GM12878 (cell line): ENCODE results near the gene MIA2. TPM values are rescaled to one million over a fixed set of nuclear protein-coding genes. Genes with fewer than 3 reads are reported as not detected.

Experiments used
- BHLHE40 ChIP-seq, 2 experiments: fragments of 450-650 bp in 1 of 2; IDR thresholded peaks; 2 replicates each; pipeline ENCODE4 v1.6.1; 2011 to 2017; ENCODE audit warnings: low read depth in 2 of 2, borderline replicate concordance in 1 of 2, improper control_type of control experiment in 1 of 2, low read length in 1 of 2, mild to moderate bottlenecking in 1 of 2
- BRCA1 ChIP-seq: IDR thresholded peaks from 2 replicates; pipeline ENCODE4 v1.6.1; 2011; ENCODE audit warnings: low read depth, low read length, improper control_type of control experiment
- CTCF ChIP-seq, 3 experiments: IDR thresholded peaks in 2 of 3; conservative IDR thresholded peaks in 1 of 3; 2 replicates each; pipeline ENCODE4 v1.5.1; 2011; ENCODE audit warnings: low read depth in 3 of 3, low read length in 3 of 3, mild to moderate bottlenecking in 3 of 3, control low read depth in 2 of 3, moderate library complexity in 2 of 3, inconsistent platforms in 1 of 3, mixed read lengths in 1 of 3; ENCODE audit not compliant: control insufficient read depth in 2 of 3, insufficient read depth in 1 of 3; ENCODE audit errors: extremely low read depth in 1 of 3
- EP300 ChIP-seq, 2 experiments: fragments of 150-350 bp in 1 of 2; IDR thresholded peaks; 2 replicates each; pipeline ENCODE4 v1.6.1; 2011 to 2012; ENCODE audit warnings: low read depth in 2 of 2, low read length in 2 of 2, borderline replicate concordance in 1 of 2, improper control_type of control experiment in 1 of 2, inconsistent platforms in 1 of 2; ENCODE audit not compliant: control insufficient read depth in 1 of 2
- FOXK2 ChIP-seq: fragments of 450-650 bp; IDR thresholded peaks from 2 replicates; pipeline ENCODE4 v1.6.1; 2017; ENCODE audit warnings: mild to moderate bottlenecking, moderate library complexity
- HDAC2 ChIP-seq: fragments of 200-600 bp; sonication (generic); IDR thresholded peaks from 2 replicates; pipeline ENCODE4 v1.6.1; 2017
- IRF4 ChIP-seq: IDR thresholded peaks from 2 replicates; pipeline ENCODE4 v1.6.1; 2011; ENCODE audit warnings: low read depth, low read length
- KDM1A ChIP-seq: fragments of 200-600 bp; sonication (generic); IDR thresholded peaks from 2 replicates; pipeline ENCODE4 v1.6.1; 2016; ENCODE audit warnings: borderline replicate concordance
- POLR2A ChIP-seq: IDR thresholded peaks from 2 replicates; pipeline ENCODE4 v1.6.1; 2011; ENCODE audit warnings: low read depth, mild to moderate bottlenecking, low read length
- RAD51 ChIP-seq: fragments of 450-650 bp; IDR thresholded peaks from 2 replicates; pipeline ENCODE4 v1.6.1; 2016; ENCODE audit warnings: moderate library complexity, mild to moderate bottlenecking, inconsistent platforms
- RBBP5 ChIP-seq: fragments of 200-600 bp; sonication (generic); conservative IDR thresholded peaks from 2 replicates; pipeline ENCODE4 v1.6.1; 2016
- RUNX3 ChIP-seq: IDR thresholded peaks from 2 replicates; pipeline ENCODE4 v1.6.1; 2012; ENCODE audit warnings: low read length, inconsistent platforms
- STAT3 ChIP-seq: IDR thresholded peaks from 2 replicates; pipeline ENCODE4 v1.6.1; 2011; ENCODE audit warnings: low read depth, low read length, improper control_type of control experiment
- TCF7 ChIP-seq: IDR thresholded peaks from 2 replicates; pipeline ENCODE4 v1.6.1; 2014; ENCODE audit warnings: antibody characterized with exemption, borderline replicate concordance
- ZNF207 ChIP-seq: fragments of 450-650 bp; IDR thresholded peaks from 2 replicates; pipeline ENCODE4 v1.6.1; 2014; ENCODE audit warnings: antibody characterized with exemption, mild to moderate bottlenecking, borderline replicate concordance
- polyA plus RNA-seq, 11 experiments: library from polyadenylated mRNA; depleted of rRNA in 4 of 11; unstranded in 6 of 11; stranded (reverse) in 5 of 11; fragments of >200 nt; fragmentation: Nextera tagmentation in 4 of 11; fragmentation: Illumina TruSeq in 1 of 11; extraction: Ambion mirVana in 4 of 11; extraction: Trizol in 1 of 11; gene quantifications; 1 replicate in 1 of 11; 2 replicates in 10 of 11; pipeline versions ENCODE4 v1.2.1 to v1.2.3, GENCODE V29; 2011 to 2016; ENCODE audit warnings: inconsistent platforms in 2 of 11, missing spikeins in 2 of 11, low read depth in 1 of 11
- total RNA-seq, 4 experiments: library from RNA; depleted of rRNA in 3 of 4; stranded (reverse); fragments of >200 nt in 3 of 4; fragmentation: Illumina TruSeq in 1 of 4; extraction: Trizol in 1 of 4; gene quantifications; 2 replicates each; pipeline versions ENCODE4 v1.2.1 to v1.2.3, GENCODE V29; 2013 to 2021
- TF ChIP-seq, protein P1 (sequence below): fragments of 450-650 bp; IDR thresholded peaks from 2 replicates; pipeline ENCODE4 v1.6.1; 2016; ENCODE audit warnings: mild to moderate bottlenecking
- TF ChIP-seq, protein P2 (sequence below): IDR thresholded peaks from 2 replicates; pipeline ENCODE4 v1.6.1; 2012; ENCODE audit warnings: low read length, inconsistent platforms
- TF ChIP-seq, protein P3 (sequence below): fragments of 450-650 bp; IDR thresholded peaks from 2 replicates; pipeline ENCODE4 v1.6.1; 2018; ENCODE audit warnings: borderline replicate concordance, mild to moderate bottlenecking; ENCODE audit not compliant: partially characterized antibody

The MIA2 gene
- total and polyA plus RNA-seq, 10 of the 15 experiments (the other 5 are each of a cell fraction or from before 2014, with no cell fraction given), result 6.3 to 36.8 (median 17.1) TPM

- TF ChIP-seq, protein P1, sequence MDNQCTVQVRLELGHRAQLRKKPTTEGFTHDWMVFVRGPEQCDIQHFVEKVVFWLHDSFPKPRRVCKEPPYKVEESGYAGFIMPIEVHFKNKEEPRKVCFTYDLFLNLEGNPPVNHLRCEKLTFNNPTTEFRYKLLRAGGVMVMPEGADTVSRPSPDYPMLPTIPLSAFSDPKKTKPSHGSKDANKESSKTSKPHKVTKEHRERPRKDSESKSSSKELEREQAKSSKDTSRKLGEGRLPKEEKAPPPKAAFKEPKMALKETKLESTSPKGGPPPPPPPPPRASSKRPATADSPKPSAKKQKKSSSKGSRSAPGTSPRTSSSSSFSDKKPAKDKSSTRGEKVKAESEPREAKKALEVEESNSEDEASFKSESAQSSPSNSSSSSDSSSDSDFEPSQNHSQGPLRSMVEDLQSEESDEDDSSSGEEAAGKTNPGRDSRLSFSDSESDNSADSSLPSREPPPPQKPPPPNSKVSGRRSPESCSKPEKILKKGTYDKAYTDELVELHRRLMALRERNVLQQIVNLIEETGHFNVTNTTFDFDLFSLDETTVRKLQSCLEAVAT, result 0 out of 2 replicates have a peak, but pooled peaks have one; percentile 33
- TF ChIP-seq IRF4, result no peak
- no peak for TF ChIP-seq ZNF207
- TF ChIP-seq RBBP5, result no peak
- TF ChIP-seq BRCA1, result no peak
- TF ChIP-seq, protein P2, sequence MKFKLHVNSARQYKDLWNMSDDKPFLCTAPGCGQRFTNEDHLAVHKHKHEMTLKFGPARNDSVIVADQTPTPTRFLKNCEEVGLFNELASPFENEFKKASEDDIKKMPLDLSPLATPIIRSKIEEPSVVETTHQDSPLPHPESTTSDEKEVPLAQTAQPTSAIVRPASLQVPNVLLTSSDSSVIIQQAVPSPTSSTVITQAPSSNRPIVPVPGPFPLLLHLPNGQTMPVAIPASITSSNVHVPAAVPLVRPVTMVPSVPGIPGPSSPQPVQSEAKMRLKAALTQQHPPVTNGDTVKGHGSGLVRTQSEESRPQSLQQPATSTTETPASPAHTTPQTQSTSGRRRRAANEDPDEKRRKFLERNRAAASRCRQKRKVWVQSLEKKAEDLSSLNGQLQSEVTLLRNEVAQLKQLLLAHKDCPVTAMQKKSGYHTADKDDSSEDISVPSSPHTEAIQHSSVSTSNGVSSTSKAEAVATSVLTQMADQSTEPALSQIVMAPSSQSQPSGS, result peak; percentile 48
- no peak for TF ChIP-seq CTCF (IDR thresholded peaks at IDR 0.05 in 2 of 3, conservative IDR thresholded peaks at IDR 0.05 in 1 of 3; ENCODE audit: control insufficient read depth in 2 of 3, extremely low read depth in 1 of 3, insufficient read depth in 1 of 3, low read depth in 3 of 3, low read length in 3 of 3)
- TF ChIP-seq TCF7, result peak; percentile 82
- TF ChIP-seq BHLHE40 (IDR thresholded peaks at IDR 0.05; ENCODE audit: borderline replicate concordance in 1 of 2, low read depth in 2 of 2, low read length in 1 of 2), result no peak
- no peak for TF ChIP-seq POLR2A
- TF ChIP-seq STAT3, result no peak
- TF ChIP-seq RAD51, result no peak
- no peak for TF ChIP-seq EP300 (IDR thresholded peaks at IDR 0.05; ENCODE audit: borderline replicate concordance in 1 of 2, control insufficient read depth in 1 of 2, low read depth in 2 of 2, low read length in 2 of 2)
- peak; percentile 91 for TF ChIP-seq RUNX3
- TF ChIP-seq HDAC2, result no peak
- TF ChIP-seq, protein P3, sequence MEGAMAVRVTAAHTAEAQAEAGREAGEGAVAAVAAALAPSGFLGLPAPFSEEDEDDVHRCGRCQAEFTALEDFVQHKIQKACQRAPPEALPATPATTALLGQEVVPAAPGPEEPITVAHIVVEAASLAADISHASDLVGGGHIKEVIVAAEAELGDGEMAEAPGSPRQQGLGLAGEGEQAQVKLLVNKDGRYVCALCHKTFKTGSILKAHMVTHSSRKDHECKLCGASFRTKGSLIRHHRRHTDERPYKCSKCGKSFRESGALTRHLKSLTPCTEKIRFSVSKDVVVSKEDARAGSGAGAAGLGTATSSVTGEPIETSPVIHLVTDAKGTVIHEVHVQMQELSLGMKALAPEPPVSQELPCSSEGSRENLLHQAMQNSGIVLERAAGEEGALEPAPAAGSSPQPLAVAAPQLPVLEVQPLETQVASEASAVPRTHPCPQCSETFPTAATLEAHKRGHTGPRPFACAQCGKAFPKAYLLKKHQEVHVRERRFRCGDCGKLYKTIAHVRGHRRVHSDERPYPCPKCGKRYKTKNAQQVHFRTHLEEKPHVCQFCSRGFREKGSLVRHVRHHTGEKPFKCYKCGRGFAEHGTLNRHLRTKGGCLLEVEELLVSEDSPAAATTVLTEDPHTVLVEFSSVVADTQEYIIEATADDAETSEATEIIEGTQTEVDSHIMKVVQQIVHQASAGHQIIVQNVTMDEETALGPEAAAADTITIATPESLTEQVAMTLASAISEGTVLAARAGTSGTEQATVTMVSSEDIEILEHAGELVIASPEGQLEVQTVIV, result no peak
- no peak for TF ChIP-seq FOXK2
- no peak for TF ChIP-seq KDM1A
These were observed 149.4 kb downstream of the MIA2 start (continued) for GRCh38 chr14:39383026-39383660.
